HG03520 (cell line): ENCODE data around the gene PCNX2.

ENCODE experiments used
- ATAC-seq: cut with Tn5 transposase; IDR thresholded peaks from one replicate; pipeline ENCODE4 v1.9.1; 2021; ENCODE audit warnings: mild to moderate bottlenecking, moderate library complexity; ENCODE audit not compliant: unreplicated experiment

PCNX2 gene

DNA sequence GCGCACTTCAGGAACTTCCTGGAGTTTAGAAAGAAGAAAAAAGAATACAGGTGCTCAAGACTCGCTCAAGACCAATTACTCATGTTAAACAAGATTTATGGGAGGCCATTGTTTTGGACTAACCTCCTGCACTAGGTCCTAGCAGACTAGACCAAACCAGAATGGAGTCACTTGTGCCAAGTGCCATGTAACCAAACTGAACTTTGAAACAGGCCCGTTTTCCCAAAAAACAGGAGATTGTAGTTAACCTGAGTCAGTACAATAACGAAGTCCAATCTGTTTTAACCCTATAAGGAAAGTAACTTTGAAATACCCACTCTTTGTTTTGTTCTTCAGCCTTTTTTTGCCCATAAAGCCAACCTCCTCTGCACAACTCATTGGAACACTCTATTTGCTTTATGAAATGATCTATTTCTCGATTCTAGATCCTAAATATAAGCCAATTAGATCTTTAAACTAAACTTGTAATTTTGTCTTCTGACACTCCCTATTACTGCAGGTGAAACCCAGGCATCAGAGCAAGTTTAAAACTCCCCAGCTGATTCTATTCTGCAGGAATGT lies 345.8 kb downstream of the PCNX2 start:
- no peak for ATAC-seq

DNA sequence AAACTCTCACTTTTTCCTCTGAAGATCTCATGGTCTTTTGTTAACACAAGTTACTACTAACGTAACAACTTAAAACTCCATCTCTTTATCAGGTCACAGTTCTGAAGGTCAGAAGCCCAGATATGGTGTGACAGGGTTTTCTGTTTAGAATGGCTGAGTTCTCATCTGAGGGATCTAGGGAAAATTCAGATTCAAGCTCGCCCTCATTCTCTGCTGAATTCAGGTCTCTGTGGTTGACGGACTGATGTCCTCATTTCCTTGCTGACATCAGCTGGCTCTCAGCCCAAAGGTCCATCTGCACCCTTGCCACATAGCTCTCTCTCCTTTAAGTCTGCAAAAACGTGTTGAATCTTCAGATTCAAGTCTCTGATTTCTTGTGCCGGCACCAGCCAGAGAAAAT lies 351.2 kb downstream of the PCNX2 start:
- no peak for ATAC-seq

DNA sequence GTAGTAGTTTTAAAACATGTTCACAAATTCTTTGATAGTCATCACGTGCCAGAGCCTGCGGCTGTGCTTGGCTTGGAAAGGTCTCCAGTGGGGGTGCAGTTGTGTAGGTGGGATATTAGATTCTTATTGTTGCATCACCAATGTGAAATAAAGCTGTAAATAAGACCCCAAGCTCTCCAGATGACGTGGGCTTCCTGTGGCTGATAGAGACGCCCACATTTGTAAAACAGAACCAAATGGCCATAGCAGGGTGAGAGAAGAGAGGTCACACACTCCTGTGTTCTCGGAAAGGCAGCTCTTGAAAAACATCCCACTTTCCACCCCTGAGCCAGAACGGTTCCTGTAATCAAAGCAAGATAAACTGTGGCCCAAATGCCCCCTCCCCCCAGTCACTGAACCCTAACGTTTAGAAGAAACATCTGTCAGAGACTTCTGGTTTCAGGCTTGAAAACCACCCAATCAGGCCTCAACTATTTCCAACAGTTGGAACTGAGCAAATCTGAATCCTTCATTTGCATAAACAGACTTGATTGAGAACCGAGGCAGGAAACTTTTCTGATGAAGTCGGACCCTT lies 351.8 kb downstream of the PCNX2 start:
- ATAC-seq: peak; percentile 60

DNA sequence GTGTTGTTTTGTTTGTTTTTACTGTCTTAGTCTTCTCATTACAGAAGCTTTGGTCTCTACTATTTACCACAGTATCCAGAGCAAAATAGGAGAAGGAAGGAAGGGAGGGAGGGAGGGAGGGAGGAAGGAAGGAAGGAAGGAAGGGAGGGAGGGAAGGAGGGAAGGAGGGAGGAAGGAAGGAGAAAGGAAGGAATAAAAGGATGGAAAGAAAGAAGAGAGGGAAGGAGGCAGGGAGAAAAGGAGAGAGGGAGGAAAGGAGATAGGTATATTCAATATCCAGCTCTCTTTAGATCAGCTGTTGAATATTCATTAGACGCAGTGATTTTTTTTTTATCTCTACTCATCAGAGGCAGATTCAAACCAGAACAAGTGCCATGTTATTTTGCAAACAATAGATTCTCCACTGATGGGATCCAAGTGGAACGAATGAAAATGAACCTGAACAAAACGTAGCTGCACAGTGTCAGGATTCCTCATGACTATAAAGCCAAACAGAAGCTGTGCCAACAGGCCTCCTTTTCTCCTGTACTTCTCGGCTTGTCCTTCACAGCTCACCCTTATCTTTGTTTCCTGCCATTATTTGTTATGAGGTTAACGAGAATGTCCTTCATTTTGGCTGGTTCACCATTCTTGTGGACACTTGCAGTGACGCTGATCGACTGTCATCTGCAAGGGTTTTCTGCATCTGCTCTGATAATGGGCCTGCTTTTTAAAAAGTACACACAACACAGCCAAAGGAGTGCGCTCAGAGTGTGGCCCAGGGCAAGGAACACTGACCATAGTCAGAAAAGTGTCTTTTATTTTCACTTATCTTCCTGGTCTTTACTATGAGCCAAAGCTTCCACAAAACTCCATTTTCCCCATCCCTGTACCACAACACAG lies 352.9 kb downstream of the PCNX2 start:
- no peak for ATAC-seq

DNA sequence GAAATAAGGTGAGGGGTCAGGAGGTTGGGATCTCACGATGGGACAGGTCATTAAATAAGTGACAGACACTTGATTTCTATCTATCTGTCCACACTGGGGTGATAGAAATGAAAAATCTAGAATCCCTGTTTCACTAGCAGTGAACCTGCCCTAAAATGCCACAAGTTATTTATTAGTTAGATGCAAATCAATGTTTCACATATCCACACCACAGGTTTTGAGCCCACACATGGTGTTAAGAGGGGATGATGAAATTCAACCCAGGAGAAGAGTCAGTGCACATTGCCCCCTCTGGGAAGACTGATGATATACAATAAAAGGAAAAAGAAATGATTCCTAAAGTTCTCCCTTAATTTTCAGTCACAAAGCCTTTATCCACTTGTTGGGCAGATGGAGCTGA lies 355.3 kb downstream of the PCNX2 start:
- ATAC-seq: no peak

DNA sequence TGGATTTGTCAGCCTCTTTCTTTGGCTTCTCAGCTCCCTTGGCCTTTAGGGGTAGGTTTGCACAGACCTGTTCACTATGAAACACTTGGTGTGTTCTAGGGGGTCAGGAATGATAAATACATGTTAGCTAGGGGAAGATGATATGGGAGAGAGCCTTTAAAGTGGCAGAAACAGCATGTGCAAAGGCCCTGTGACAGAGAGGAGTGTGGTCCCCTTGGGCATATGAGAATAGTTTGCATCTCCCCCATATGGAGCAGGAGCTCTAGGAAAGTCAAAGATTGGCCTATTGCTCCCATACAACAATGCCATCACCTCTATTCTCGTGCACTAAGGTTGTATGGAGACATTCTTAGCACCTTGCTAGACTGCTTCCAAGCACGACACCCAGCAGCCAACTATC lies 355.8 kb downstream of the PCNX2 start:
- no peak for ATAC-seq

DNA sequence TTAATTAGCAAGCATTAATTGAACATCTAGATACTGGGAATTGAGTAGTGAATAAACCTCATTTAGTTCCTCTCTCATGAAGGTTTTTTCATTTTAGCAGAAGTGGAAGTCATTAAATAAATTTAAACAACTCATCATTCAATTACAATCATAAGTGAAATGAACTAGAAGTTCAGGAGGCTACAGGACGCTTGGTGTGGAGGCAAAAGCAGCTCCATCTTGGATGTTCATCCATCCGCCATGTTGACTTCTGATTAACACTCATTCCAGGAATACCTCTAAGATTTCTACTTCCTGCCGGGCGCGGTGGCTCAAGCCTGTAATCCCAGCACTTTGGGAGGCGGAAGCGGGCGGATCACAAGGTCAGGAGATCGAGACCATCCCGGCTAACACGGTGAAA lies 356.6 kb downstream of the PCNX2 start:
- no peak for ATAC-seq

DNA sequence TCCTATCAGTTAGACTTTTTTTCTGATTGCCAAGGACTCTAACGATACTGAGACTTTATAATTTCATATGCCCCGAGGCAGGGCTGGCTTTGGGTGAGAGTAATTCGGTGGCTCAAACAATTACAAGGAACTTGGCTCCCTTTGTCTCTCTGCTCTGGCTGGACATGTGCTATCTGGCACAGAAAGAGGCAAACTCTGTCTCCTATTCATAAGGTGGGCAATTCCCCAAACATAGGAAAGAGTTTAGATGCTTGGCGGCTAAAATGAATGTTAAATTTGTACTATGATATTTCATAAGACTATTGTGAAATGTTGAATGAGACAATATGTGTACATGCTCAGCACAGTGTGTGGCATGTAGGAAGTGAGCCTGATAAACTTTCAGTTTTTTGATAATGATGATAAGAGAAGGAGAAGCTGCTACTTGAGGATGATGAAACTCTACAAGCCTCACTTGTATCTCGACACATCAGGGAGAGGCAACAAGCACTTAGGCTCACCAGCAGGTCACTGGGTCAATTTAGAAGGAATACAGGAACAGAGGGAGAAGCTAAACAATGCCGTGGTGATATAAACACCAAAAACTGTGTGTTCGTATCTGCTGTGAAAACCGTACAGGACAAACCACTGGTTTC lies 357.7 kb downstream of the PCNX2 start:
- no peak for ATAC-seq

DNA sequence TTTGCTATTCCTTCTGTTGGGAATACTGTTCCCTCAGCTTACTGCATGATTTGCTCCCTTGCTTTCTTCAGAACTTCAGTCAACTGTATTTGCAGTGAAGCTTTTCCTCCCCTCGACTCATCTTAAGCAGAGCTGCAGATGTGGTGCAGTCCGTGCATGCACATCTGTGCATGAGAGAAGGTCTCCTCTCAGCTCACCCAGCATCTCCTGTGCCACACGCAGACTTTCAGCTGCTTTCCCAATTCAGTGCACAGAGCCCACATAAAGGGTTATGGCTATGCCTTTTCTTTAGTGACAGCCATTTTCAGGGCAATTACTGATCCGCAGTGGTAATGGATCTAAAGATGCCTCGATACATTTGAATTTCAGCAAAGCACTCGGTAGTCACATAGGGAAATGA lies 358.6 kb downstream of the PCNX2 start:
- no peak for ATAC-seq
